Naive thymus-derived CD4-positive, alpha-beta T cell (primary cell): ENCODE data around the gene ILF3. TPM values are rescaled to one million over a fixed set of nuclear protein-coding genes. Genes with fewer than 3 reads are reported as not detected.

Experiments used
- ATAC-seq: fragments of 150-1000 bp; cut with Tn5 transposase; 2 replicates; pipeline ENCODE4 v1.10.0; 2021; ENCODE audit warnings: mild to moderate bottlenecking, moderate library complexity
- CTCF ChIA-PET: fragments of 350-600 bp; sonication (Branson Sonifier 250); formaldehyde crosslinking; loops from one replicate; lab custom pipeline; 2021; ENCODE audit warnings: antibody characterized with exemption; lab: Charles Lee
- POLR2A ChIA-PET: fragments of 350-600 bp; sonication (Branson Sonifier 250); formaldehyde crosslinking; loops from one replicate; lab custom pipeline; 2021; ENCODE audit warnings: antibody characterized with exemption, inconsistent platforms; lab: Charles Lee
- DNase-seq, 9 donors: peaks; one replicate each; pipeline versions ENCODE4 v3.0.0 to v3.0.0-alpha.2; 2020 to 2022; ENCODE audit warnings: mixed read lengths in 1 of 9
- H3K27ac ChIP-seq: one replicate; pipeline ENCODE4 v1.7.0; 2013; ENCODE audit warnings: mild to moderate bottlenecking, low read depth, low read length, moderate library complexity
- H3K27me3 ChIP-seq, 2 donors: one replicate each; pipeline ENCODE4 v1.7.0; 2013; ENCODE audit warnings: low read length in 2 of 2, mild to moderate bottlenecking in 2 of 2, moderate library complexity in 2 of 2; ENCODE audit not compliant: control insufficient read depth in 2 of 2, insufficient read depth in 2 of 2
- H3K36me3 ChIP-seq, 3 experiments: 1 replicate in 2 of 3; 2 replicates in 1 of 3; pipeline ENCODE4 v1.7.0; 2013; ENCODE audit warnings: low read length in 3 of 3, mild to moderate bottlenecking in 3 of 3, moderate library complexity in 1 of 3; ENCODE audit not compliant: insufficient read depth in 3 of 3, control insufficient read depth in 2 of 3
- H3K4me1 ChIP-seq, 2 donors: one replicate each; pipeline ENCODE4 v1.7.0; 2013; ENCODE audit warnings: low read length in 2 of 2, mild to moderate bottlenecking in 2 of 2, moderate library complexity in 1 of 2; ENCODE audit not compliant: control insufficient read depth in 2 of 2, insufficient read depth in 2 of 2
- H3K4me3 ChIP-seq: 2 replicates; pipeline ENCODE4 v1.7.0; 2013; ENCODE audit warnings: mild to moderate bottlenecking, low read length
- H3K9me3 ChIP-seq, 3 experiments: 1 replicate in 2 of 3; 2 replicates in 1 of 3; pipeline ENCODE4 v1.7.0; 2013; ENCODE audit warnings: low read length in 3 of 3; ENCODE audit not compliant: control insufficient read depth in 2 of 3
- H3K27ac Mint-ChIP-seq, 9 donors: one replicate each; pipeline ENCODE4 v1.8.0; 2020 to 2022; ENCODE audit warnings: mixed read lengths in 9 of 9, mild to moderate bottlenecking in 8 of 9, moderate library complexity in 5 of 9, inconsistent platforms in 2 of 9
- H3K27me3 Mint-ChIP-seq, 5 donors: one replicate each; pipeline ENCODE4 v1.8.0; 2021 to 2022; ENCODE audit warnings: mixed read lengths in 5 of 5, mild to moderate bottlenecking in 1 of 5
- H3K36me3 Mint-ChIP-seq, 5 donors: one replicate each; pipeline ENCODE4 v1.8.0; 2020 to 2022; ENCODE audit warnings: mixed read lengths in 5 of 5, mild to moderate bottlenecking in 3 of 5, inconsistent platforms in 1 of 5
- H3K4me1 Mint-ChIP-seq, 7 donors: one replicate each; pipeline ENCODE4 v1.8.0; 2020 to 2022; ENCODE audit warnings: mixed read lengths in 7 of 7, mild to moderate bottlenecking in 3 of 7, inconsistent platforms in 1 of 7
- H3K4me3 Mint-ChIP-seq, 10 donors: one replicate each; pipeline ENCODE4 v1.8.0; 2020 to 2022; ENCODE audit warnings: mild to moderate bottlenecking in 10 of 10, mixed read lengths in 10 of 10, moderate library complexity in 6 of 10, inconsistent platforms in 2 of 10
- H3K9me3 Mint-ChIP-seq, 11 donors: one replicate each; pipeline ENCODE4 v1.8.0; 2020 to 2022; ENCODE audit warnings: mixed read lengths in 11 of 11, mild to moderate bottlenecking in 4 of 11, inconsistent platforms in 1 of 11, moderate library complexity in 1 of 11
- intact Hi-C, 2 donors: fragments of 100-400 bp; cut with micrococcal nuclease; formaldehyde crosslinking; loops; one replicate each; pipeline ENCODE4 v1.15.1; 2023
- polyA plus RNA-seq, 2 donors: library from polyadenylated mRNA; unstranded; fragments of 300-500 nt; fragmentation: Illumina TruSeq; gene quantifications; one replicate each; pipeline ENCODE4 v1.2.3, GENCODE V29; 2021
- total RNA-seq, 6 experiments: library from RNA in 5 of 6; stranded (reverse) in 5 of 6; gene quantifications; 1 replicate in 5 of 6; 2 replicates in 1 of 6; pipeline ENCODE4 v1.2.3 and lab custom pipeline; 2021 to 2026

Gene ILF3
- total and polyA plus RNA-seq, 7 experiments from 2014 or later = 91.0 to 515 (median 364) TPM

GRCh38 chr19:10699650-10700335 is 45.6 kb downstream of the ILF3 start:
- H3K27me3 Mint-ChIP-seq = peaks cover 0 to 11% (median 0%) of the 10 kb centered on the region in 5 donors
- intact Hi-C loops = loop anchor here (1.0 to 10.0 kb wide), 8 partner anchors 17 to 297 kb away; partner anchors contain the start of genes CDC37 (in 1 of the 2) and KEAP1 (in 1 of the 2)

DNA sequence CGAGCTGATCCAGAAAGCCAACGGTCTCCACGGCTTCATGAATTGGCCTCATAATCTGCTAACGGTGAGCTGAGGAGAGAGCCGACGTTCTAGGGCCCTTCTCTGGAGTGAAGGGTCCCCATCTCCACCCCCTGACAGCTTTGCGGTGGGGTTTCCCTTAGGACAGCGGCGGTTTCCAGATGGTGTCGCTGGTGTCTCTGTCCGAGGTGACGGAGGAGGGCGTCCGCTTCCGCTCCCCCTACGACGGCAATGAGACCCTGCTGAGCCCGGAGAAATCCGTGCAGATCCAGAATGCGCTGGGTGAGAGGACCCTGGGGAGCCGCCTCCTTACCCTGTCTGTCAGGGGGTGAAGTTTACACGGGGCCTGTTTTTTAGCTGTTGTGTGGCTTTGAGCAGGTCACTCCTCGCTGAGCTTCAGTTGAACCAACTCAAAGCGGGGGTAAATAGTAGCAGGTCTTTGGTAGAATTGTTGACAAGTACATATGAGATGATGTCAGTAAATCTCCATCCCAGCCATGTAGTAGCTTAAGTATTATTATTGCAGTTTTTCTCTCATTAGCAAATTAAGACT is 47.9 kb downstream of the ILF3 start:
- intact Hi-C loops = loop anchor here (1.0 to 2.0 kb wide), 4 partner anchors 15 to 162 kb away; partner anchors contain the start of gene ILF3 (in 1 of the 2)
- Mint-ChIP-seq H3K27ac (peak overlapping the region in 8 of 9 donors; percentile 63 to 93 (median 78)), H3K4me1 (peaks cover 6 to 18% (median 12%) of the 10 kb centered on the region in 7 donors), H3K27me3 (peaks cover 0 to 4% (median 0%) of the 10 kb centered on the region in 5 donors), H3K36me3 (peaks cover 0 to 4% (median 0%) of the 10 kb centered on the region in 5 donors), H3K9me3 (peaks cover 0 to 4% (median 0%) of the 10 kb centered on the region in 11 donors), H3K4me3 (peak overlapping the region; percentile 90 to 98 (median 95))
- ATAC-seq (peak; percentile 14), DNase-seq (peak in 2 of 9 donors; percentile 13 to 31)
- peaks cover 0 to 3% of the 10 kb centered on the region in 2 donors for H3K4me1 ChIP-seq
- peaks cover 0 to 5% (median 0%) of the 10 kb centered on the region in 3 experiments for H3K36me3 ChIP-seq
- ChIA-PET POLR2A (interaction anchor here (0.6 to 2.1 kb wide), 14 partner anchors 11 to 875 kb away, joined by 3 to 14 read pairs (median 4); partner anchors contain the start of genes DNM2 and TMED1), CTCF (interaction anchor here (0.6 to 4.1 kb wide), 10 partner anchors 15 to 390 kb away, joined by 3 to 35 read pairs (median 4); partner anchors contain the start of gene DNM2)
- H3K4me3 ChIP-seq = peak overlapping the region; percentile 94
- H3K9me3 ChIP-seq = no peaks in the 10 kb centered on the region
- H3K27ac ChIP-seq = peak overlapping the region; percentile 77
- H3K27me3 ChIP-seq = no peaks in the 10 kb centered on the region

More at GRCh38 chr19:10699650-10700335, 45.6 kb downstream of the ILF3 start:
- H3K27ac Mint-ChIP-seq = no peak overlapping the region
- Histone ChIP-seq H3K4me3 (no peak overlapping the region), H3K4me1 (peaks cover 7 to 10% of the 10 kb centered on the region in 2 donors), H3K27me3 (no peaks in the 10 kb centered on the region), H3K27ac (no peak overlapping the region), H3K36me3 (peaks cover 0 to 5% (median 0%) of the 10 kb centered on the region in 3 experiments), H3K9me3 (no peaks in the 10 kb centered on the region)
- peak; percentile 33 for ATAC-seq
- POLR2A ChIA-PET = interaction anchor here (0.6 to 1.6 kb wide), 8 partner anchors 18 to 389 kb away, joined by 3 to 6 read pairs (median 4); partner anchors contain the start of gene LDLR
- peaks cover 0 to 2% (median 0%) of the 10 kb centered on the region in 5 donors for H3K36me3 Mint-ChIP-seq
- CTCF ChIA-PET = interaction anchor here (0.6 to 4.1 kb wide), 17 partner anchors 8 to 193 kb away, joined by 3 to 35 read pairs (median 3); no protein-coding TSS in a partner anchor
- peak; percentile 22 to 63 (median 54) for DNase-seq
- peaks cover 22 to 34% (median 29%) of the 10 kb centered on the region in 7 donors for H3K4me1 Mint-ChIP-seq
- H3K4me3 Mint-ChIP-seq = peak overlapping the region in 2 of 10 donors; percentile 10 to 16
- H3K9me3 Mint-ChIP-seq = peaks cover 0 to 5% (median 0%) of the 10 kb centered on the region in 11 donors

DNA sequence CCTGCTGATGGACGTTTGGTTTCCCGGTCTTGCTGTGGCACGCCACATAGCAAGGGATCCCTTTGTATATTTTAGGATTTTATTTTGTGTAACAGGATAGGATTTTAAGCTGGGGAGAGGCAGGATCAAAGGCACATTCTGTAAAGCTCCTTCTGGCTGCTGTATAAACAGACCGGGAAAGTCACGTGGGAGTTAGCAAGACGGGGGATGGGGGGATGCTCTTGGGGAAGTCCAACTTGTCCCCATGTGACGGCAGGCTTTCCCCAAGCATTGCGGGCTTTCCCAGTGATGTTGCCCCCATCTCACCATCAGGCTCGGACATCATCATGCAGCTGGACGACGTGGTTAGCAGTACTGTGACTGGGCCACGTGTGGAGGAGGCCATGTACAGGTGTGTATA is 52.8 kb downstream of the ILF3 start:
- POLR2A ChIA-PET = interaction anchor here (1.1 kb wide), 1 partner anchor 10 kb away, joined by 4 read pairs; no protein-coding TSS in a partner anchor
- Mint-ChIP-seq H3K4me1 (peaks cover 0 to 6% (median 5%) of the 10 kb centered on the region in 7 donors), H3K4me3 (no peak overlapping the region), H3K27ac (no peak overlapping the region), H3K36me3 (peaks cover 0 to 6% (median 0%) of the 10 kb centered on the region in 5 donors), H3K9me3 (no peaks in the 10 kb centered on the region), H3K27me3 (no peaks in the 10 kb centered on the region)
- intact Hi-C loops = no loop called here
- Histone ChIP-seq H3K27ac (no peak overlapping the region), H3K27me3 (no peaks in the 10 kb centered on the region), H3K9me3 (no peaks in the 10 kb centered on the region), H3K4me3 (no peak overlapping the region), H3K4me1 (no peaks in the 10 kb centered on the region), H3K36me3 (peaks cover 0 to 13% (median 0%) of the 10 kb centered on the region in 3 experiments)
- CTCF ChIA-PET = no interaction called here
- DNase-seq (no peak), ATAC-seq (no peak)

GRCh38 chr19:10707440-10707839 is 53.3 kb downstream of the ILF3 start:
- H3K27me3 Mint-ChIP-seq = no peaks in the 10 kb centered on the region
- POLR2A ChIA-PET = no interaction called here
- Histone ChIP-seq H3K27me3 (no peaks in the 10 kb centered on the region), H3K4me1 (no peaks in the 10 kb centered on the region), H3K9me3 (no peaks in the 10 kb centered on the region), H3K4me3 (no peak overlapping the region), H3K27ac (no peak overlapping the region), H3K36me3 (peaks cover 0 to 13% (median 0%) of the 10 kb centered on the region in 3 experiments)
- no peak overlapping the region for H3K27ac Mint-ChIP-seq
- intact Hi-C loops = no loop called here
- CTCF ChIA-PET = no interaction called here
- H3K36me3 Mint-ChIP-seq = peaks cover 0 to 8% (median 0%) of the 10 kb centered on the region in 5 donors
- DNase-seq (no peak), ATAC-seq (no peak)
- H3K4me3 Mint-ChIP-seq = no peak overlapping the region
- peaks cover 0 to 3% (median under 1%) of the 10 kb centered on the region in 7 donors for H3K4me1 Mint-ChIP-seq
- no peaks in the 10 kb centered on the region for H3K9me3 Mint-ChIP-seq

DNA sequence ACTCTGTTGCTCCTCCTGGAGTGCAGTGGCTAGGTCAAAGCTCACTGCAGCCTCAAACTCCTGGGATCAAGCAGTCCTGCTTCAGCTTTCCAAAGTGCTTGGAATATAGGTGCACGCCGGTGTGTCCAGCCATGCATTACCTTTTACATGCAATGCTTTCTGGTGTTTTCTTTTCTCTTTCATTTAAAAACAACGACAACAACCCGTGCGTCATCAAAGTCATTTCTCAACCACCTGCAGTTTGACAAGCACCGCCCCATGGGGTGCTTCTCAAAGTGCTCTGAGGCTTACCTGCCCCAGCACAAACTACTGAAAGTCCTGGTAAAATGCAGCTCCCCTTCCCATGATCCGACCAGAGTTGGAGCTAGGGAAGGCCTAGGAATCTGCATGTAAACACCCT is 54.1 kb downstream of the ILF3 start:
- ATAC-seq (no peak), DNase-seq (no peak)
- peaks cover 0 to 3% (median 0%) of the 10 kb centered on the region in 7 donors for H3K4me1 Mint-ChIP-seq
- Histone ChIP-seq H3K9me3 (no peaks in the 10 kb centered on the region), H3K4me1 (no peaks in the 10 kb centered on the region), H3K4me3 (no peak overlapping the region), H3K36me3 (peaks cover 0 to 21% (median 0%) of the 10 kb centered on the region in 3 experiments), H3K27me3 (no peaks in the 10 kb centered on the region), H3K27ac (no peak overlapping the region)
- H3K27ac Mint-ChIP-seq = no peak overlapping the region
- H3K4me3 Mint-ChIP-seq = no peak overlapping the region
- ChIA-PET CTCF (no interaction called here), POLR2A (no interaction called here)
- H3K9me3 Mint-ChIP-seq = no peaks in the 10 kb centered on the region
- no peaks in the 10 kb centered on the region for H3K27me3 Mint-ChIP-seq
- intact Hi-C loops = no loop called here
- peaks cover 0 to 10% (median 0%) of the 10 kb centered on the region in 5 donors for H3K36me3 Mint-ChIP-seq

GRCh38 chr19:10712045-10712444 is 57.9 kb downstream of the ILF3 start:
- H3K27ac ChIP-seq = no peak overlapping the region
- POLR2A ChIA-PET = interaction anchor here (0.6 kb wide), 1 partner anchor 59 kb away, joined by 3 read pairs; no protein-coding TSS in a partner anchor
- peaks cover 0 to 23% (median 0%) of the 10 kb centered on the region in 3 experiments for H3K36me3 ChIP-seq
- Mint-ChIP-seq H3K4me3 (no peak overlapping the region), H3K27me3 (no peaks in the 10 kb centered on the region), H3K36me3 (peaks cover 0 to 12% (median 2%) of the 10 kb centered on the region in 5 donors), H3K9me3 (no peaks in the 10 kb centered on the region), H3K4me1 (peaks cover 2 to 11% (median 3%) of the 10 kb centered on the region in 7 donors), H3K27ac (peak overlapping the region in 2 of 9 donors; percentile 48 to 54)
- DNase-seq = no peak
- no peaks in the 10 kb centered on the region for H3K9me3 ChIP-seq
- CTCF ChIA-PET = no interaction called here
- H3K27me3 ChIP-seq = no peaks in the 10 kb centered on the region
- ATAC-seq = no peak
- intact Hi-C loops = no loop called here
- H3K4me1 ChIP-seq = no peaks in the 10 kb centered on the region
- H3K4me3 ChIP-seq = no peak overlapping the region
